Femur (tissue), 1 donor: ENCODE measurements around the gene ATP13A3.
A peak's percentile ranks its signal among the peaks of the same experiment; 100 is the strongest.

Experiments
- DNase-seq: peaks from one replicate; pipeline ENCODE4 v3.0.0-alpha.2; 2017

Gene ATP13A3

GRCh38 chr3:194431554-194431953, 55.2 kb downstream of the ATP13A3 start:
- DNase-seq, result no peak

DNA sequence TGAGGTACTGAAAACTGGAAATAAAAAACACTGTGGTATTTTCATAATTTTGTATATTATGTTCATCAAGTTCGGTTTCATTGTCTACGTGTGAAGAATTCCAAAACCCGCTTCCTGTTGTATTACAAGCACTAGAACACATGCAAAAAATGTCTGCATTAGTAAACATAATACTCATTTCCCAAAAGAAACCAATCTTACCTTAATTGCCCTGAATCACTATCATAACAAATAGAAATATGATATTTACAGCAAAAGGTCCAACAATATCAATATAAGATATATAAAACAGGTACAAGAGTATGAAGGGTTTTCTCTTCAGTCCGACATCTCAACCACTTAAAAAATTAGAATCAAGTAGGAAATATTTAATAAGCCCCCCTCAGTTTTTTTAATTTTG, 61.4 kb downstream of the ATP13A3 start:
- DNase-seq, result no peak

DNA sequence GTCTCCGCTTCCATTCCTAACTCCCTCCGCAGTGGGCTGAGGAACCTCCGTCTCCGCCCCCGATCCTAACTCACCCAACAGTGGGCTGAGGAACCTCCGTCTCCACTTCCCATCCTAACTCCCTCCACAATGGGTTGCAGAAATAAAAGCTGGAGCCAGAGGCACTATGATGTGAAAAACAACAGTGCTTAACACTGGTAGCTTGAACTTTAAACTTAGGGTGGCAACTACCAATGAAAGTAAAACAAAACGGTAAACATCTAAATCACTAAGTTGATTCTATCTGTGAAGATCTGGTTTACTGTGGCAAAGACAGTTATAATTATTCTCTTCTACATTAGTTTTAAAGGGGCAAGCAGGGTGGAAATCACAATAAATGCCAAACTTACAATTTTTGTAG, 61.8 kb downstream of the ATP13A3 start:
- no peak for DNase-seq

GRCh38 chr3:194424373-194424772, 62.4 kb downstream of the ATP13A3 start:
- DNase-seq, result no peak

GRCh38 chr3:194423317-194423716, 63.5 kb downstream of the ATP13A3 start:
- no peak for DNase-seq

- no peak for DNase-seq
Measured at GRCh38 chr3:194422188-194422587, 64.6 kb downstream of the ATP13A3 start.

DNA sequence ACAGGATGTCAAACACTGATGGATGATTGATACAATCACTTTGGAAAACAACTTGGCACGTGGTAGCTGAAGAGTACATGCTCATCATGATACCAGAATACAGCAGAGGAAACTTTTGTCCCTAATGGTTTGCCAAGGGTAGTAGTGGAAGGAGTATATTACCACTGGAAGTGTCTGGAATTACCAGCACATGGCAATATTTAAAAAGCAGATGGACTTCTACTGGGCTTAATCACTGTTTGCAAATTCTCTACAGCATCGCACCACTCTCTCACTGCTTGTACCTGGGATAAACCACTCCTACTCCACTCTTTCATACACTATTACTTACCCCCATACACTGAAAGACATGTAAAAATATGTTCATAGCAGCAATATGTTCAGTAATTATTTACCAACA, 68.1 kb downstream of the ATP13A3 start:
- DNase-seq, result no peak

DNA sequence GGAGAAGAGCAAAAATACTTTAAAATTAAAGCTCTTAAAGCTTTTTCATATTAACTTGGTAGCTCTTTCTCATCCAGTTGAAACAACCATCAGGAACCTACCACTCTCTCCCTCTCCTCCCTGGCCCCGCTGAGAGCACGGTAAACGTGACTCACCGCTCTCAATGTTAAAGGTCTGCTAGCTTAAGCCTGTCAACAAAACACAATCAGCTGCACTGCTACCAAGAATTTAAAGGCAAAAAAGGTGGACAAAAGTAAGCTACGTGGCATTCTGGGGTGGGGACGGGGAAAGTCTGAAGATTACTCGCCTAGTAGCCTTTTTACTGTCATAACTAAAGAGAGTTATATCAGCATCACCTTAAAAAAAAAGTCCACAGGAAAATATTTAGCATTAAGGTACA, 79.4 kb downstream of the ATP13A3 start:
- DNase-seq, result no peak

GRCh38 chr3:194405766-194406165, 81.0 kb downstream of the ATP13A3 start:
- no peak for DNase-seq

DNA sequence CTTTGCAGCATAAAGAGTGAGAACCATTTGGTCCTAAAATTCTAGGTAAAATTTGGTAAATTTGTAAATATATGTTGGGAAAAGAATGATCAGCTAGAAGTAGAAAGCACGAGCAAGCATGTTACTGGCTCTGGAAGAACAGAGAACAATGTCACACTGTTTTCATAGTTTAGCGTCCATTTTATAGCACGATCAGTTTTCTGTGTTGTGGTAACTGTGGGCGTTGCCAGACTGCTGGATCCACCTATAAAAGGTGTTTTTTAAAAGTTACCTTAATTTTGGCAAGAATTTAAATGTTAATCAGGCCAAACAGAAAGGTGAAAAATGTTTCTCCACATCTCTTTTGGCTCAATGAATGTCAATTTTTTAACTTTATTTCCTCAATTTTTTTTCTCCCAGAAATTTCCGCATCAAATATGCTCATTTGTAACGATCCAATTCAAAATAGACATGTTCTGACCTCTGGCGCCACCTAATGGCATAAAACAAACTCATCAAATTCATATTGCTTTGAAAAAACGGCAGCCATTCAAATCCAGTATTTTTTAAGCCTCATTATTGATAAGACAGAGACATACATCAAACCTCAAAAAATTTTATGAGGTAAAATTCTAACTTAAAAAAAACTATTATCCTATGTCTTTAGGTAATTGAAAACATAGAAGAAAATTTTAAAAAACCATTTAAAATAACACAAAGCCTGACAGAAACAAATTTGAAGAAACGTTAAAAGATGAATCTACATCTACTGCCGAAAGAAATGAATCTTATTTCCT, 82.2 kb downstream of the ATP13A3 start:
- DNase-seq, result no peak

GRCh38 chr3:194401868-194402329, 84.9 kb downstream of the ATP13A3 start:
- no peak for DNase-seq

DNA sequence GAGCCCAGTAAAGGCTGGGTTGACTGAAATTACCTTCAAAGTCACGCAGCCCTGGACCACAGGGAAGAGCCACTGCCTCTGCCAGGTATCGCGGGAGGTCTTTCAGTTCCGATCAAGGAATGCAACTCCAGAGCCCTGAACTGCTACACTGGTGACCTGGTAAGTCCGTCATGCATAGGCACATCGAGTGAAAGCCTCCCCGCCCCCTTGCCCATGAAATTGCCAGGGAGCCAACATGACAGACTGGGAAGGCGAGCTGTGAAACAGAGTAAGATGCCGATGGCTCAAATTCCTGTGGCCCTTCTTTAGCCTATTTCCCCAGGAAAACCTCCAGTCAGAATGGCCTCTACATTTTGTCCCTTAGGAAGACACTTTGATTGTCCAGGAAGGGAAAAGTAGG, 85.5 kb downstream of the ATP13A3 start:
- no peak for DNase-seq

GRCh38 chr3:194399874-194400411, 86.9 kb downstream of the ATP13A3 start:
- DNase-seq, result no peak

- DNase-seq, result no peak
Measured at GRCh38 chr3:194399166-194399565, 87.6 kb downstream of the ATP13A3 start, which contains the start of gene GP5. Gene GP5 (minus strand): TSS chr3:194399266. CDS start chr3:194398282, 984 bp downstream.

DNA sequence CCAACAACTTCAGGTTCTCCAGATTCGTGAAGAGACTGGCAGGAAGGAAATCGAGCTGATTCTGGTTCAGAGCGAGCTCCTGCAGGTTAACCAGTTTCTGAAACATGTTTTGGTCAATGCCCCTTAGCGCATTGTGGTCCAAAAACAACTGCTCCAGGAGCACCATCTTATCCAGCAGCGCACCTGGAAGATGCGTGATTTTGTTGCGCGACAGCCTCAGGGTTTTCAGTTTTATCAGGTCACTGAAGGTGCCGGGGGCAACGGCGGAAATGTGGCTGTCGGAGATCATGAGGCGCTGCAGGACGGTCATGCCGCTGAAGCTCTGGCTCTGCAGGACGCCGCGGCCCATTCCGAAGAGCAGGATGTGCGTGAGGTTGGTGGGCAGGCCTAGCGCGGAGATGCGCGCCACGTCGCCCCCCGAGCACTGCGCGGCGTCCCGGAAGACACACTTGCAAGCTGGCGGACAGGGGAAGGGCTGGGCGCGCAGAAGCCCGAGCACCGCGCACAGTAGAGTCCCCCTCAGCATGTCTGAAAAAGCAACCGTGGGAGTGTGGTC, 89.0 kb downstream of the ATP13A3 start:
- peak; percentile 46 for DNase-seq

- no peak for DNase-seq
Measured at GRCh38 chr3:194396859-194397756, 89.7 kb downstream of the ATP13A3 start.

GRCh38 chr3:194396539-194396858, 90.3 kb downstream of the ATP13A3 start:
- no peak for DNase-seq

DNA sequence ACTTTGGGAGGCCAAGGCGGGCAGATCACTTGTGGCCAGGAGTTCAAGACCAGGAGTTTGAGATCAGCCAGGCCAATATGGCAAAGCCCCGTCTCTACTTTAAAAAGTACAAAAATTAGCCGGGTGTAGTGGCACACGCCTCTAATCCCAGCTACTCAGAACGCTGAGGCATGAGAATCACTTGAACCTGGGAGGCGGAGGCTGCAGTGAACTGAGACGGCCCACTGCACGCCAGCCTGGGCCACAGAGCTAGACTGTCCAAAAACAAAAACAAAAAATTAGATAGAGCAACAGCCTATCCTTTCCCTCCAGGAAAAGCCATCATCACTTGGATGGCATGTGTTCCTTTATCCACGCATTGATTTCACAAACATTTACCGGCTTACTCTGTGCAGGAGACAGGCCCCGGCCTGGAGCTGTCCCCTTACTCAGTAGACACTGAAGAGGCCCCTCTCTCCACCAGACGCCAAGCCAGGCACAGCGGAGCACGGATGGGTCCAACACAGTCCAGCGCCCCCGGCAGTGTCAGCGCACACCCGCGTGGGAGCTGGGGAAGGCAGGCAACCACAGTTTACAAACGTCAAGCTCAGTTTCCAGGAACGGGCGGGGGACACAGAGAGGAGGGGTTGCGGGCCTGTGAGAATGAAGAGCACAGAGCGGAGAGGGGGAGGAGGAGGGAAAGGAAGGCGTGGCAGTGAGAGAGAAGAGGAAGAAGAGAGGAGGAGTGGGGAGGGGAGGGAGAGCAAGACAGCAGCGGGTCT, 90.8 kb downstream of the ATP13A3 start:
- DNase-seq, result peak; percentile 81

GRCh38 chr3:194395212-194395611, 91.6 kb downstream of the ATP13A3 start:
- DNase-seq, result no peak

- DNase-seq, result no peak
Measured at GRCh38 chr3:194392576-194392975, 94.2 kb downstream of the ATP13A3 start.

DNA sequence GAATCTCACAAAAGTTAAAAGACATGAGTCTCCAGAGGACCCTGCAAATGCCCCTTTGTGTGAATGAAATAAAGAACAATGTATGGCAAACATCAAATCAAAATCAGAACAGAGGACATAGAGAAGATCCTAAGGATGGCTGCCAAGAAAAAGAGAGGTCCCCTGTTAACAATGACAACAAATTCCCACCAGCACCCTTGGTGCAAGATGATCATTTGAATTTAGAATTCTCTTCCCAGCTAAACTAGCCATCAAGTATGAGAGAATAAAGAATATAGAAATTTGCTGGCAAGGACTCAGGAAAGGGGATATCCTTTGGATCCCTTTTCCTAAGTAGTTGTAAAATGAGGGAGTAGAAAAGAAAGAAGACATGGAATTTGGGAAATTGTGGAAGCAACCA, 96.0 kb downstream of the ATP13A3 start:
- no peak for DNase-seq

GRCh38 chr3:194389269-194389668, 97.5 kb downstream of the ATP13A3 start:
- no peak for DNase-seq
